Hepatocyte (in vitro differentiated cells): ENCODE data around the gene MED28. TPM values are rescaled to one million over a fixed set of nuclear protein-coding genes. Genes with fewer than 3 reads are reported as not detected.

Source experiments
- DNase-seq: peaks from one replicate; pipeline ENCODE4 v3.0.0-alpha.2; 2016; ENCODE audit warnings: low spot score
- H2AFZ ChIP-seq: fragments of 200-600 bp; sonication (generic); 2 replicates; pipeline ENCODE4 v1.6.0; 2016; ENCODE audit warnings: antibody characterized with exemption, mild to moderate bottlenecking
- H3K27ac ChIP-seq: fragments of 200-600 bp; sonication (generic); 2 replicates; pipeline ENCODE4 v1.5.1; 2016; ENCODE audit warnings: mild to moderate bottlenecking
- H3K27me3 ChIP-seq: fragments of 200-600 bp; sonication (generic); 2 replicates; pipeline ENCODE4 v1.6.1; 2016
- H3K36me3 ChIP-seq: fragments of 200-600 bp; sonication (generic); replicated peaks from 2 replicates; pipeline ENCODE4 v1.5.1; 2016; ENCODE audit warnings: low read depth; ENCODE audit not compliant: insufficient read depth
- H3K4me1 ChIP-seq: fragments of 200-600 bp; sonication (generic); 2 replicates; pipeline ENCODE4 v1.5.1; 2016; ENCODE audit warnings: mild to moderate bottlenecking, moderate library complexity; ENCODE audit not compliant: insufficient read depth
- H3K4me2 ChIP-seq: fragments of 200-600 bp; sonication (generic); 2 replicates; pipeline ENCODE4 v1.6.0; 2016
- H3K4me3 ChIP-seq: fragments of 200-600 bp; sonication (generic); 2 replicates; pipeline ENCODE4 v1.5.1; 2016; ENCODE audit warnings: mild to moderate bottlenecking
- H3K79me2 ChIP-seq: fragments of 200-600 bp; sonication (generic); 2 replicates; pipeline ENCODE4 v1.6.0; 2017; ENCODE audit warnings: mild to moderate bottlenecking
- H3K9me2 ChIP-seq: fragments of 200-600 bp; sonication (generic); replicated peaks from 2 replicates; pipeline ENCODE4 v1.6.0; 2017; ENCODE audit warnings: mild to moderate bottlenecking; ENCODE audit not compliant: insufficient read depth
- H3K9me3 ChIP-seq: fragments of 200-600 bp; sonication (generic); 2 replicates; pipeline ENCODE4 v1.5.1; 2016; ENCODE audit warnings: low read depth, mild to moderate bottlenecking
- H4K20me1 ChIP-seq: fragments of 200-600 bp; sonication (generic); 2 replicates; pipeline ENCODE4 v1.6.0; 2016; ENCODE audit warnings: mild to moderate bottlenecking; ENCODE audit not compliant: insufficient read depth, poor library complexity, severe bottlenecking
- CTCF ChIP-seq: fragments of 200-600 bp; sonication (generic); IDR thresholded peaks from 2 replicates; pipeline ENCODE4 v1.5.1; 2016; ENCODE audit warnings: antibody characterized with exemption, mild to moderate bottlenecking; ENCODE audit not compliant: poor library complexity
- EZH2 ChIP-seq: fragments of 200-600 bp; sonication (generic); IDR thresholded peaks from 2 replicates; pipeline ENCODE4 v1.6.1; 2016; ENCODE audit warnings: antibody characterized with exemption, mild to moderate bottlenecking, borderline replicate concordance
- EZH2phosphoT487 ChIP-seq: fragments of 200-600 bp; sonication (generic); IDR thresholded peaks from one replicate; pipeline ENCODE4 v1.6.1; 2018; ENCODE audit warnings: antibody characterized with exemption, mild to moderate bottlenecking, low read depth, moderate library complexity; ENCODE audit not compliant: unreplicated experiment, severe bottlenecking
- WGBS: methylation state at CpG from one replicate; pipeline ENCODE4 v1.1.6; 2016; ENCODE audit warnings: low lambda C conversion rate; ENCODE audit errors: missing lambda C conversion rate; 5-methylcytosine and 5-hydroxymethylcytosine counted together
- polyA plus RNA-seq: library from polyadenylated mRNA; unstranded; fragments of >200 nt; fragmentation: Nextera tagmentation; extraction: Ambion mirVana; gene quantifications from 2 replicates; pipeline ENCODE4 v1.2.1, GENCODE V29; 2016
- total RNA-seq: library from RNA; depleted of rRNA; stranded (reverse); fragments of >200 nt; gene quantifications from 2 replicates; pipeline ENCODE4 v1.2.3, GENCODE V29; 2014

The MED28 gene
- total and polyA plus RNA-seq, 2 experiments from 2014 or later: 17.6 to 49.4 TPM

GRCh38 chr4:17605236-17605635 is 9.2 kb upstream of the MED28 start:
- TF ChIP-seq CTCF (no peak), EZH2 (no peak)
- no peaks in the 10 kb centered on the region for H3K9me2 ChIP-seq
- no peaks in the 10 kb centered on the region for H3K79me2 ChIP-seq
- no peak for DNase-seq
- H3K4me1 ChIP-seq: no peaks in the 10 kb centered on the region
- no peaks in the 10 kb centered on the region for H3K9me3 ChIP-seq
- H3K27ac ChIP-seq: no peak overlapping the region
- H3K4me3 ChIP-seq: no peak overlapping the region
- no peaks in the 10 kb centered on the region for H3K36me3 ChIP-seq
- WGBS: 69% methylated on average over 3 of the region's 3 CpGs
- H4K20me1 ChIP-seq: no peaks in the 10 kb centered on the region
- H3K27me3 ChIP-seq: no peaks in the 10 kb centered on the region
- H2AFZ ChIP-seq: no peak overlapping the region
- H3K4me2 ChIP-seq: no peak overlapping the region

DNA sequence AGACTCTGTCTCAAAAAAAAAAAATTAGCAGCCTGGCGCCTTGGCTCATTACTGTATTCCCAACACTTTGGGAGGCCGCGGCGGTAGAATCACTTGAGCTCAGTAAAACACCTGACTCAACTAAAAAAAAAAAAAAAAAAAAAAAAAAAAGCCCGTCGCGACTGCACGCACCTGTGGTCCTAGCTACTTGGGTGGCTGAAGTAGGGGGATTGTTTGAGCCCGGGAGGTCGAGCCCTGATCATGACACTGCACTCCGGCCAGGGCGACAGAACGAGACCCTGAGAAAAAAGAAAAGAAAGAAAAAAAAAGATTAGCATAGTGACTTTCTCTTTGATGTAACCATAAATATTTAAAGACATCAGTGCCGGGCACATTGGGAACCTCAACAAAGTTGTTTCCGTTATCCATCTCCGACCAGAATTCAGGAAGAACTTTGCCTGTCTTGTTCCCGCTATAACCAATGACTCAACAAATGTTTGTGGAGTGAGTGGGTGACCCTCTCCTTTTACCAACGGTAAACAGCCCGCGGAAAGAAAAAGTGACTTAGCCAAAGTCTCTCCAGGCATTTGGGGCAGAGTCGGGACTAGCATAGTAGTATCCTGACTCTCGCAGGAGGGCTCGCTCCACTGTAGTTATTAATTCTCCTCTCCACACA is 553 bp upstream of the MED28 start:
- Histone ChIP-seq H3K4me1 (peaks cover 13% of the 10 kb centered on the region), H3K9me2 (no peaks in the 10 kb centered on the region), H3K4me3 (peak overlapping the region; percentile 67), H3K9me3 (no peaks in the 10 kb centered on the region), H3K4me2 (peak overlapping the region; percentile 83), H3K27ac (peak overlapping the region; percentile 83), H3K79me2 (peaks cover 42% of the 10 kb centered on the region), H3K36me3 (no peaks in the 10 kb centered on the region), H4K20me1 (peaks cover 27% of the 10 kb centered on the region), H3K27me3 (no peaks in the 10 kb centered on the region), H2AFZ (peak overlapping the region; percentile 82)
- WGBS: 5% methylated on average over 22 of the region's 23 CpGs
- DNase-seq: peak; percentile 23
- TF ChIP-seq EZH2 (no peak), EZH2phosphoT487 (no peak), CTCF (no peak)

- whole genome bisulfite sequencing: 80% methylated on average over 5 of the region's 5 CpGs
- peaks cover 13% of the 10 kb centered on the region for H3K4me1 ChIP-seq
- H3K9me2 ChIP-seq: no peaks in the 10 kb centered on the region
- no peak for DNase-seq
- H4K20me1 ChIP-seq: peaks cover 37% of the 10 kb centered on the region
- no peak overlapping the region for H3K4me3 ChIP-seq
- peaks cover 61% of the 10 kb centered on the region for H3K79me2 ChIP-seq
- TF ChIP-seq EZH2 (no peak), CTCF (no peak), EZH2phosphoT487 (no peak)
- no peak overlapping the region for H3K27ac ChIP-seq
- H3K4me2 ChIP-seq: peak overlapping the region; percentile 78
- no peaks in the 10 kb centered on the region for H3K27me3 ChIP-seq
- no peak overlapping the region for H2AFZ ChIP-seq
- no peaks in the 10 kb centered on the region for H3K9me3 ChIP-seq
- H3K36me3 ChIP-seq: no peaks in the 10 kb centered on the region
Observed at GRCh38 chr4:17616283-17616682, 1.8 kb downstream of the MED28 start.
